CD4-positive, alpha-beta T cell treated with Interleukin-4 for 1 hour (primary cell): ENCODE measurements around the gene BBS9.
"Not testable (repeated sequence)": the region's sequence is repeated elsewhere in the genome, so short reads cannot be mapped to it uniquely, and the experiment has no call there.

ENCODE experiments used
- DNase-seq, 2 donors: peaks; one replicate each; pipeline ENCODE4 v3.0.0-alpha.2; 2020 to 2022

Gene BBS9

DNA sequence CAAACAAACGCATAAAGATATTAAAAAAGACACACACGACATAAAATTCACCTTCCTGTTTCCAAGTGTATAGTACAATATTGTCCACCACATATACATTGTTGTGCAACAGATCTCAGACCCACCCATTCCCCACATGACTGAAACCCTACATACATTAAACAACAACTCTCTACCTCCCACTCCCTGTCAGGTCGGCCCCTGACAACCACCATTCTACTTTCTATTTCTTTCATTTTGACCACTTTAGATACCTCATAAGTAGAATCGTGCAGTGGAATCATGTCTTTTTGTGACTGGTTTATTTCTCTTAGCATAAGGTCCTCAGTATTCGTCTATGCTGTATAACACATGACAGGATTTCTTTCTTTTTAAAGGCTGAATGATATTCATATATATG is 320.5 kb downstream of the BBS9 start:
- DNase-seq = no peak

- DNase-seq = no peak
Observed at GRCh38 chr7:33452805-33453502, 323.6 kb downstream of the BBS9 start.

DNA sequence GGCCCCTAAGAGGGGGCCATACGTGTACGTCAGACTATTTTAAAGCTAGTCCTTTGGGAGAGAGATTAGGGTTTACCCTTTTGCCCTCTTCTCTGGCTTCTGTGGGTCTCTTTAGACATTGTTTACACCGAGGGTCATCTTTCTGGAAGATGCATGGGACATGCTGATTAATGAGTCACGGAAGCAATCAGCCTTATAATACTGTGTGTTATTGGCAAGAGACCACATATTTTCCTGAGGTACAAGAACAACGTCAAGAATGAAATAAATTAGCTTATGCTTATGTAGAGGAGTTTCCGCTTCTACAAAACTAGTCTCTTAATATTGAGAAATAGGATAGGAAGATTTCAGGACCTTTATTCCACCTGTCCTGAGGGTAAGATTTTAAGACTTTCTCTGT is 327.7 kb downstream of the BBS9 start:
- DNase-seq = no peak

DNA sequence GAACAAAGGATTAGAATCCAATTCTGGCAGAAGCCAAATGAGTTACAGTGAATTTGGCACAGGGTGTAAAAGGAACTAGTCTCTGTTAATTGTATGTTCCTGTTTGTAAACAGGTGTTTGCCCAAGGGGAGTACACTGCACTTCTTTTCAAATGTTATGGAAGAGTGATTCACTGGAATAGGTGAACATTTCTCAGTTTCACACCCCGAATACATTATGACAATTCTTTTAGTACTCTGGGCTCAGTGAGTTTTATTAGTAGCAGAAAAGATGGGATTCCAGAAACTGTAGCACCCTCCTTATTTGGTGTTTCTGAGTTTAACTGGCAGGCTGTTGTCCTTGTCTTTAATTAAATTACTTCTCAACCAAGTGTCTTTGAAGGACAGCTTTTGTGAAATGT is 329.2 kb downstream of the BBS9 start:
- DNase-seq = no peak

GRCh38 chr7:33459340-33459751 is 330.0 kb downstream of the BBS9 start:
- no peak for DNase-seq

DNA sequence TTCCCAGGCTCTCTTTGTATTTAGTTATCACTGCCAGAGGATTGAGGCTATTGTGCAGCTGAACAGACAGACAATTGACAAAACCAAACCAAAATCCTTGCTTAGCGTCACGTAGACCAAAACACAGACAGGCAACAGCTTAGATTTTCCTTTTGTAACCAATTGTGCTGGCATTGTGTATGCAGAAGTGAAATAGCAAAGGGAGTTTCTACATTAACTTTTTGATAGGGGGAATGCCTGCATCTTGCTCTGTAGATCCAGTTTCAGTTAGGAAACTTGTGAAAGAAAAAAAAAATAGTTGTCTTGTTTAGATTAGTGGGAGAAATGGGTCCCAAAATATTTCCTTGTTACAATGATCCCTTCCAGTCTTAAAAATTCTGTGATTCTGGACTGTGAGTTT is 333.8 kb downstream of the BBS9 start:
- DNase-seq = no peak

GRCh38 chr7:33466203-33466602 is 336.8 kb downstream of the BBS9 start:
- DNase-seq = no peak

DNA sequence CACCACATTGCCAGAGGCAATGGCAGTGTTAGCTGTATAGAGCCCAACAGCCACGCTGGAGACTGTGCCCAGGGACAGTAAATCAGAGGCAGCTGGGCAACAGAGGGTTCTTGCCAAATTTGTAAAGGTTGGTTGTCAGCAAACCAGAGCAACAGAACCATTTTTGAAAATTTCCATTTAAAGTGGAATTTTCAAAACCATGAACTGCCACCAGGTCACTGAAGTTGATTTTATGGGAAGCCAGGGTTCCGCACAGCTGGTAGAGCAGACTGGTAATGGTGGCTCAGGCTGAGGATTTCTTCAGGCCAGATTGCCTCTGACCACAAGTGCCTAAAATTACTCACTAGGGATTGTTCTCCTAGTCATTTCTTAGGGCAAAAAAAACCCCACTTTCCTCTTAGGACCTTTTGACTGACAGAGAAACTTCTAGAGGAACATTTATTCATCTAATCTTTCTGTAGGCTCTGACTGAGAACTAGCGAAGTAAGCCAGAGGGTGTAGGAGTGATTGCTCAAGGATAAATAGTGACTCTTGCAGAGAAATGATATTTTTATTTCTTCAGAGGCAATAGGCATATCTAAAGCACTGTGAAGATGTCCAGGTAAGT is 342.4 kb downstream of the BBS9 start:
- no peak for DNase-seq

DNA sequence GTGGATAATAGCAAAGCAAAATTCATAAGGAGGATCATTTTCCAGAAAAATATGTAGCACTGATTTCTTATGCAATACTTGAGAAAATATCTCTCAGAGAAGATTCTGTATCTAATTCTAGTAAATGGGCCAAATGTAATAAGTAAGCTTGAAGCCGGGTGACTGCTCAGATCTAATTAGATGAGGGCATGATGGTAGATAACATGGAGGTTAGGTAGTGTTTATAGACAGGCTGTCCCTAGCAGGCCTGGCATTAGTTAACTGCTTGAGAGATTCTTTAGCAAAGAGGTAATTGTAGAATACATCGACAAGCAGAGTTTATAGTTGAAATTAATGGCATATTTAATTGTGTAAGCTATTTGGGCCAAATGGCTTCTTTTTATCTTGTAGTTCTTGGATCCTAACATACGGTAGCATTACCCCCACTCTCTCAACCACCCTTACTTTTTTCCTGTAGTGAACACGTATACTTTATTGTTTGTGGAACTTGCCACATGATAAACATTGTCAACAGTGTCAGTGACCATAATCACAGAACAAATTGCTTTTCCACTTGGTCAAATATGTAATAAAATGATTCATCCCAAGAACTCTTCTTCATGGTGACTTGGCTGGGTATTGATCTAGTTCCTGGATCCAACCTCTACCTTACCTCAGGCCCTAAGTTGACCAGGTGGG is 343.1 kb downstream of the BBS9 start:
- DNase-seq = no peak

GRCh38 chr7:33477719-33478480 is 348.5 kb downstream of the BBS9 start:
- DNase-seq = no peak

DNA sequence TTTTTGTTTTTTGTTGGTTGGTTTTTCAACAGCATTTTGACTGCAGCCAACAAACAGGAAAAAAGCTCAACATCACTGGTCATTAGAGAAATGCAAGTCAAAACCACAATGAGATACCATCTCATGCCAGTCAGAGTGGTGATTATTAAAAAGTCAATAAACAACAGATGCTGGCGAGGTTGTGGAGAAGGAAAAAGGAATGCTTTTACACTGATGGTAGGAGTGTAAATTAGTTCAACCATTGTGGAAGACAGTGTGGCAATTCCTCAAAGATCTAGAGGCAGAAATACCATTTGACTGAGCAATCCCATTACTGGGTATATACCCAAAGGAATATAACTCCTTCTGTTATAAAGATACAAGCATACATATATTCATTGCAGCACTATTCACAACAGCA is 355.1 kb downstream of the BBS9 start:
- DNase-seq = not testable (repeated sequence)

- DNase-seq = no peak
Observed at GRCh38 chr7:33485747-33486493, 356.6 kb downstream of the BBS9 start.

DNA sequence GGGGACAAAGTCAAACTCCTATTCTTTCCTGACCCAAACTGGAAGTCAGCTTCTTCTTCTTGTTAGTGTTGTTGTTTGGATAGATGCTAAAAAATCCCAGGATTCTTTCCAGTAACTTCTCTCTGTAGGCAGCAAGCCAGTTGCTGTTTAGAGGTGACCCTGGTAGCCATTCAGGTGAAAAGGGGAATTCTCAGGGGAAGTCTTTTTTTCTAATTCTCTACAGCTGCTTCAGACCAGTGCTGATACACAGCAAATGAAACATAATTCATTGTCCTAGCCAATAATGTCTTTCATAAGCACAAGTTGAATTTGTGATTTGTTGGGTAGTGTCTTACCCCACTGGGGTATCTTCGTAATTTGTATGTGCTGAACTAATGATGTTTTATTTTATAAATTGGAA is 357.3 kb downstream of the BBS9 start:
- DNase-seq = no peak

- DNase-seq = no peak
Observed at GRCh38 chr7:33487998-33488682, 358.8 kb downstream of the BBS9 start.

DNA sequence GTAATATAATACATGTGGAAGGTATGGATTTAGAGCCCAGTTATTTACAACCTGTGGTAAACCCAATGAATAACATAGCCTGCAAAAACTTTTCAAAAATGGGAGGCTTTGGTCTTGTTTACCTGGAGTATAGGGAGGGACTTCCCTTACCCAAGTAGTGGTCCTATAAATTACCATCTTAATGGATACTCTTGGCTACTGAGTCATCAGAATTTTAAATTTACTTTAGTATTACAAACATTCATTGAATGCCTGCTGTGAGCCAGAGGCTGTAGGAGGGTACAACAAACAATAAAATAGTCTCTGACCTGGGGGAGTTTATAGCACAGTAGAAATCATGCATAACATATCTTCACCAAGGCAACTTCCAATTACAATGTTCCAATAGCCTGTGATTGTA is 365.1 kb downstream of the BBS9 start:
- no peak for DNase-seq

DNA sequence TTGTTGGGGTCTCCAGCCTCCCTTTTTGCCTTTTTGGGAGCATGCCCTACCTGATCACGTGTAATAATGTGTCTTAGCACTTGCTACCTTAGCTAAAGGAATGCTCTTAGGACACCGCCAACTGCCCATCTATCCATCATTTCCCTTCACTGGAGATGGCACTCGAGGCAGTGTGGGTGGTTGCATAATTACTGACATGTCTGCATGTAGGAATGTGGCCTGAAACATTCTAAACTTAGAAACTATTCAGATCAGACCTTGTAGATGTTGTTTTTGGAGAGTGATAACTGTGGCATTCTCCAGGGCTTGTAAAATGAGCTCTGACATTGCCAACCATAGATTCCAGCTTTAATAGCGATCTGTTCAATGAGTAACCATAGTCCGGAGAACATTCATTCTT is 365.8 kb downstream of the BBS9 start:
- DNase-seq = no peak

DNA sequence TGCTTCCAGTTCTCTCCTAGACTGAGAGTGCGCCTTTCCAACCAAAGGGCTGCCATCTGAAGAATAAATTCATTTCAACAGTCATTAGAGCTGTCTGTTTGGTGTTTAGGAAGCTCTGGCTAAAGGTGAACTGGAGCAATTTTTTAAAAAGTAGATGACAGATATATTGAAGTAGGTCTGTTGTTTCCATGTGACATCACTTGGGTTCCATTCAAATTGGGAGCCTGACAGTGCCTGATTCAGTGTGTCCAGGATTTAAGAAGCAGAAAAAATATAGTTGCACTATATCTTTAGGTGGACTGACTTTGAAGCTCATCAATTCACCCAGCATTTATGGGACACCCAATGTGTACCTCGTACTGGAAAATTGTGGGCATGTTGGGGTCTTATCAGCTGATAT is 367.7 kb downstream of the BBS9 start:
- no peak for DNase-seq

GRCh38 chr7:33500703-33501701 is 371.6 kb downstream of the BBS9 start:
- DNase-seq = no peak

GRCh38 chr7:33503014-33503413 is 373.6 kb downstream of the BBS9 start:
- DNase-seq = no peak

- DNase-seq = no peak
Observed at GRCh38 chr7:33503736-33504135, 374.4 kb downstream of the BBS9 start.

DNA sequence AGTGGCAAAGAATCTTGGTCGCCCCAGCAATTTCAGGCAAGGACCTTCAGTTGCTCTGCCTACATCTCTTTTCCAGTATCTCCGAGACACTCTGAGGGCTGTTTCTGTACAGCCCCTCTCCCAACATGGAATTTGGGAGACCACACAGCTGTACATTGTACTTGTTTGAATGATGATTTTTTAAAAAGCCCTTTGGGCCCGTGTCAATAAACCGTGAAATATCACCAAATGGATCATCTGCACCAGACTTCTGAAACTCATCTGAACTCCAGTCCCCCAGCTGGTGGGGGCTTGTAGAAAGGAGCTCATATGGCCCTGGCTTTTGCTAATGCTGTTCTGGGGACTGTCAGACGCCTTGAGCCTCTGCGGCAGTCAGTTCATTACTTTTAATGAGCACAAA is 374.9 kb downstream of the BBS9 start:
- DNase-seq = no peak
